Measurements from ENCODE around the gene WDR44.
"Not testable (repeated sequence)": the region's sequence is repeated elsewhere in the genome, so short reads cannot be mapped to it uniquely, and the experiment has no call there.

WDR44 gene

GRCh38 chrX:118482384-118482783, 136.5 kb downstream of the WDR44 start:
- not testable (repeated sequence) for DNase-seq (ENCODE audit: low spot score)

GRCh38 chrX:118484216-118484903, 138.5 kb downstream of the WDR44 start:
- no peak for DNase-seq (ENCODE audit: low spot score)

GRCh38 chrX:118486693-118487092, 140.8 kb downstream of the WDR44 start:
- DNase-seq (ENCODE audit: low spot score) = not testable (repeated sequence)

GRCh38 chrX:118493016-118493415, 147.1 kb downstream of the WDR44 start:
- DNase-seq (ENCODE audit: low spot score) = no peak

GRCh38 chrX:118493653-118494297, 147.9 kb downstream of the WDR44 start:
- DNase-seq (ENCODE audit: low spot score) = no peak

- DNase-seq (ENCODE audit: low spot score) = peak; percentile 69
These were observed 149.4 kb downstream of the WDR44 start, which contains the start of gene DOCK11 for GRCh38 chrX:118495061-118495921. TSS of gene DOCK11 (plus strand) at chrX:118495815. CDS start at chrX:118495972, 157 bp downstream.

- DNase-seq (ENCODE audit: low spot score) = peak; percentile 26
These were observed 150.3 kb downstream of the WDR44 start for GRCh38 chrX:118495958-118496762.

GRCh38 chrX:118496763-118497079, 150.8 kb downstream of the WDR44 start:
- no peak for DNase-seq (ENCODE audit: low spot score)

- DNase-seq (ENCODE audit: low spot score) = no peak
These were observed 151.4 kb downstream of the WDR44 start for GRCh38 chrX:118497180-118497818.

- no peak for DNase-seq (ENCODE audit: low spot score)
These were observed 152.4 kb downstream of the WDR44 start for GRCh38 chrX:118498351-118498750.

GRCh38 chrX:118498755-118499154, 152.8 kb downstream of the WDR44 start:
- no peak for DNase-seq (ENCODE audit: low spot score)

- DNase-seq (ENCODE audit: low spot score) = no peak
These were observed 153.4 kb downstream of the WDR44 start for GRCh38 chrX:118499295-118499694.
